Erythroblast (primary cell): ENCODE data around the gene NOD1.

Source experiments
- GATA1 ChIP-seq: IDR thresholded peaks from 2 replicates; pipeline ENCODE4 v1.6.1; 2011; ENCODE audit warnings: low read depth, mild to moderate bottlenecking, control low read depth, low read length, moderate library complexity
- POLR2A ChIP-seq: IDR thresholded peaks from 2 replicates; pipeline ENCODE4 v1.6.1; 2011; ENCODE audit warnings: mild to moderate bottlenecking, low read length

- TF ChIP-seq POLR2A: no peak
- no peak for TF ChIP-seq GATA1
Observed at GRCh38 chr7:30427296-30428070, 51.1 kb downstream of the NOD1 start.
